H9 (cell line): Measurements from ENCODE around the gene ATP1A4. TPM values are rescaled to one million over a fixed set of nuclear protein-coding genes. Genes with fewer than 3 reads are reported as not detected.

Source experiments
- DNase-seq: peaks from one replicate; pipeline ENCODE4 v3.0.0-alpha.2; 2017
- H2AFZ ChIP-seq: one replicate; pipeline ENCODE4 v1.6.1; 2013; ENCODE audit warnings: mild to moderate bottlenecking, low read length, control low read depth, moderate library complexity
- H2AK5ac ChIP-seq: 2 replicates; pipeline ENCODE4 v1.6.1; 2013; ENCODE audit warnings: low read length, control low read depth, mixed read lengths; ENCODE audit not compliant: insufficient read length
- H2BK120ac ChIP-seq: one replicate; pipeline ENCODE4 v1.6.1; 2013; ENCODE audit warnings: low read depth, mild to moderate bottlenecking, low read length, control low read depth, inconsistent platforms; ENCODE audit not compliant: poor library complexity, severe bottlenecking
- H2BK12ac ChIP-seq: 2 replicates; pipeline ENCODE4 v1.6.1; 2013; ENCODE audit warnings: low read length, control low read depth, mixed read lengths, low read depth; ENCODE audit not compliant: insufficient read length
- H2BK15ac ChIP-seq: 2 replicates; pipeline ENCODE4 v1.6.1; 2013; ENCODE audit warnings: low read depth, low read length, control low read depth
- H2BK20ac ChIP-seq: one replicate; pipeline ENCODE4 v1.6.1; 2013; ENCODE audit warnings: low read depth, mild to moderate bottlenecking, low read length, control low read depth, inconsistent platforms; ENCODE audit not compliant: poor library complexity, severe bottlenecking
- H2BK5ac ChIP-seq: 2 replicates; pipeline ENCODE4 v1.6.1; 2013; ENCODE audit warnings: low read length, control low read depth, mixed read lengths; ENCODE audit not compliant: insufficient read length
- H3K14ac ChIP-seq: 2 replicates; pipeline ENCODE4 v1.6.1; 2013; ENCODE audit warnings: low read length, control low read depth; ENCODE audit not compliant: insufficient read depth
- H3K18ac ChIP-seq: 2 replicates; pipeline ENCODE4 v1.6.1; 2013; ENCODE audit warnings: low read depth, mild to moderate bottlenecking, mixed read lengths, low read length, control low read depth; ENCODE audit not compliant: insufficient read length
- H3K23ac ChIP-seq: 2 replicates; pipeline ENCODE4 v1.6.1; 2013; ENCODE audit warnings: low read length, control low read depth, mixed read lengths, low read depth; ENCODE audit not compliant: insufficient read length
- H3K23me2 ChIP-seq: 2 replicates; pipeline ENCODE4 v1.6.1; 2013; ENCODE audit warnings: low read depth, mild to moderate bottlenecking, mixed read lengths, low read length, control low read depth; ENCODE audit not compliant: insufficient read length, poor library complexity, severe bottlenecking
- H3K27ac ChIP-seq: 2 replicates; pipeline ENCODE4 v1.5.1; 2013; ENCODE audit warnings: low read length, control low read depth, mixed read lengths, low read depth; ENCODE audit not compliant: insufficient read length
- H3K27me3 ChIP-seq: 2 replicates; pipeline ENCODE4 v1.6.1; 2013; ENCODE audit warnings: low read length, control low read depth, inconsistent platforms; ENCODE audit not compliant: insufficient read depth
- H3K4ac ChIP-seq: 2 replicates; pipeline ENCODE4 v1.6.1; 2013; ENCODE audit warnings: low read depth, mild to moderate bottlenecking, control low read depth, inconsistent platforms, low read length, moderate library complexity
- H3K4me1 ChIP-seq: 2 replicates; pipeline ENCODE4 v1.6.1; 2013; ENCODE audit warnings: low read length, control low read depth, inconsistent platforms; ENCODE audit not compliant: insufficient read depth
- H3K4me2 ChIP-seq: 2 replicates; pipeline ENCODE4 v1.6.1; 2013; ENCODE audit warnings: low read length, control low read depth, mixed read lengths; ENCODE audit not compliant: insufficient read length, insufficient read depth
- H3K56ac ChIP-seq: 2 replicates; pipeline ENCODE4 v1.6.1; 2013; ENCODE audit warnings: low read depth, mild to moderate bottlenecking, mixed read lengths, low read length, control low read depth; ENCODE audit not compliant: insufficient read length
- H3K79me1 ChIP-seq: 2 replicates; pipeline ENCODE4 v1.6.1; 2013; ENCODE audit warnings: low read depth, mild to moderate bottlenecking, moderate library complexity, low read length, control low read depth, inconsistent platforms; ENCODE audit not compliant: insufficient read depth, poor library complexity, severe bottlenecking
- H3K79me2 ChIP-seq: 2 replicates; pipeline ENCODE4 v1.6.1; 2013; ENCODE audit warnings: low read length, control low read depth, inconsistent platforms; ENCODE audit not compliant: insufficient read depth
- H3K9ac ChIP-seq: 2 replicates; pipeline ENCODE4 v1.6.1; 2013; ENCODE audit warnings: low read length, control low read depth, mixed read lengths; ENCODE audit not compliant: insufficient read length; ENCODE audit errors: extremely low read depth
- H3K9me3 ChIP-seq: one replicate; pipeline ENCODE4 v1.6.1; 2013; ENCODE audit warnings: low read depth, low read length, inconsistent platforms; ENCODE audit not compliant: control insufficient read depth
- H3T11ph ChIP-seq: one replicate; pipeline ENCODE4 v1.6.1; 2013; ENCODE audit warnings: mild to moderate bottlenecking, low read length, control low read depth, inconsistent platforms
- H4K20me1 ChIP-seq: one replicate; pipeline ENCODE4 v1.6.1; 2013; ENCODE audit not compliant: control insufficient read depth, insufficient read length, insufficient read depth
- H4K5ac ChIP-seq: 2 replicates; pipeline ENCODE4 v1.6.1; 2013; ENCODE audit warnings: low read depth, mild to moderate bottlenecking, mixed read lengths, low read length, control low read depth; ENCODE audit not compliant: insufficient read length
- H4K8ac ChIP-seq: replicated peaks from 2 replicates; pipeline ENCODE4 v1.6.1; 2013; ENCODE audit warnings: low read length, control low read depth, mixed read lengths, low read depth; ENCODE audit not compliant: insufficient read length
- H4K91ac ChIP-seq: 2 replicates; pipeline ENCODE4 v1.6.1; 2013; ENCODE audit warnings: low read depth, mild to moderate bottlenecking, moderate library complexity, mixed read lengths, low read length, control low read depth; ENCODE audit not compliant: insufficient read length
- H3K27ac Mint-ChIP-seq, 3 experiments: 2 replicates in 2 of 3; 3 replicates in 1 of 3; pipeline ENCODE4 v1.8.0; 2020 to 2021; ENCODE audit warnings: mixed read lengths in 3 of 3, mild to moderate bottlenecking in 1 of 3, moderate library complexity in 1 of 3
- H3K27me3 Mint-ChIP-seq: 2 replicates; pipeline ENCODE4 v1.8.0; 2021; ENCODE audit warnings: low read depth, mild to moderate bottlenecking, moderate library complexity, mixed read lengths
- H3K36me3 Mint-ChIP-seq, 3 experiments: 2 replicates in 2 of 3; 3 replicates in 1 of 3; pipeline ENCODE4 v1.8.0; 2020 to 2021; ENCODE audit warnings: low read depth in 3 of 3, mixed read lengths in 3 of 3; ENCODE audit not compliant: insufficient read depth in 1 of 3
- H3K4me1 Mint-ChIP-seq, 2 experiments: 2 replicates each; pipeline ENCODE4 v1.8.0; 2020; ENCODE audit warnings: mixed read lengths in 2 of 2
- H3K4me3 Mint-ChIP-seq, 2 experiments: 2 replicates in 1 of 2; 3 replicates in 1 of 2; pipeline ENCODE4 v1.8.0; 2020 to 2021; ENCODE audit warnings: mild to moderate bottlenecking in 2 of 2, mixed read lengths in 2 of 2, moderate library complexity in 1 of 2
- H3K9me3 Mint-ChIP-seq, 2 experiments: 2 replicates in 1 of 2; 3 replicates in 1 of 2; pipeline ENCODE4 v1.8.0; 2020; ENCODE audit warnings: mild to moderate bottlenecking in 2 of 2, mixed read lengths in 2 of 2, moderate library complexity in 1 of 2
- CTCF ChIP-seq: fragments of 200-600 bp; sonication (generic); conservative IDR thresholded peaks from 3 replicates; pipeline ENCODE4 v1.8.0; 2021; ENCODE audit warnings: antibody characterized with exemption, mild to moderate bottlenecking
- total RNA-seq: library from RNA; stranded (reverse); gene quantifications from 2 replicates; pipeline ENCODE4 v1.2.1, GENCODE V29; 2021

Gene ATP1A4
- total RNA-seq, 1 experiment from 2014 or later = 0.20 TPM

GRCh38 chr1:160123726-160124125, 27.7 kb upstream of the ATP1A4 start:
- H3K4me1 Mint-ChIP-seq = peaks cover 6 to 18% of the 10 kb centered on the region in 2 experiments
- no peak overlapping the region for H2BK5ac ChIP-seq

More at GRCh38 chr1:160123726-160124125, 27.7 kb upstream of the ATP1A4 start:
- H3K23ac ChIP-seq = no peak overlapping the region
- H3K9me3 Mint-ChIP-seq = no peaks in the 10 kb centered on the region
- H3K4me3 Mint-ChIP-seq = no peak overlapping the region
- H3K4me1 ChIP-seq = no peaks in the 10 kb centered on the region; the same call in 1 of the 2 replicates
- no peak overlapping the region for H3K14ac ChIP-seq
- H4K8ac ChIP-seq = no peak overlapping the region
- no peak overlapping the region for H4K5ac ChIP-seq
- no peak for TF ChIP-seq CTCF
- no peak overlapping the region for H2BK15ac ChIP-seq
- H3K9ac ChIP-seq = no peak overlapping the region
- no peak overlapping the region for H3K27ac ChIP-seq
- H3K23me2 ChIP-seq = no peaks in the 10 kb centered on the region
- no peak overlapping the region for H3K56ac ChIP-seq
- H3K36me3 Mint-ChIP-seq = peaks cover 0 to 66% (median 58%) of the 10 kb centered on the region in 3 experiments; a peak in 5 of 7 replicates
- H4K91ac ChIP-seq = no peak overlapping the region
- no peak for DNase-seq
- H2BK12ac ChIP-seq = no peak overlapping the region
- no peak overlapping the region for H2BK120ac ChIP-seq
- H2BK20ac ChIP-seq = no peak overlapping the region
- H3K27me3 ChIP-seq = no peaks in the 10 kb centered on the region
- no peaks in the 10 kb centered on the region for H3K79me1 ChIP-seq
- H3K79me2 ChIP-seq = no peaks in the 10 kb centered on the region
- no peak overlapping the region for H3K4ac ChIP-seq
- H3K27me3 Mint-ChIP-seq = no peaks in the 10 kb centered on the region; the same call in none of the 2 replicates
- H3T11ph ChIP-seq = no peak overlapping the region
- no peak overlapping the region for H3K27ac Mint-ChIP-seq
- H2AK5ac ChIP-seq = no peak overlapping the region
- H3K4me2 ChIP-seq = no peak overlapping the region
- H2AFZ ChIP-seq = no peak overlapping the region
- no peaks in the 10 kb centered on the region for H4K20me1 ChIP-seq
- H3K18ac ChIP-seq = no peak overlapping the region
- no peaks in the 10 kb centered on the region for H3K9me3 ChIP-seq
